DMS114 treated with DMSO at 0.1 percent for 48 hours (cell line): ENCODE measurements around the gene TRPC1.
"Not testable (repeated sequence)": the region's sequence is repeated elsewhere in the genome, so short reads cannot be mapped to it uniquely, and the experiment has no call there.

Experiments
- DNase-seq: peaks from one replicate; lab custom pipeline; 2025; ENCODE audit not compliant: unreplicated experiment; lab: John Stamatoyannopoulos, UW

Gene TRPC1

DNA sequence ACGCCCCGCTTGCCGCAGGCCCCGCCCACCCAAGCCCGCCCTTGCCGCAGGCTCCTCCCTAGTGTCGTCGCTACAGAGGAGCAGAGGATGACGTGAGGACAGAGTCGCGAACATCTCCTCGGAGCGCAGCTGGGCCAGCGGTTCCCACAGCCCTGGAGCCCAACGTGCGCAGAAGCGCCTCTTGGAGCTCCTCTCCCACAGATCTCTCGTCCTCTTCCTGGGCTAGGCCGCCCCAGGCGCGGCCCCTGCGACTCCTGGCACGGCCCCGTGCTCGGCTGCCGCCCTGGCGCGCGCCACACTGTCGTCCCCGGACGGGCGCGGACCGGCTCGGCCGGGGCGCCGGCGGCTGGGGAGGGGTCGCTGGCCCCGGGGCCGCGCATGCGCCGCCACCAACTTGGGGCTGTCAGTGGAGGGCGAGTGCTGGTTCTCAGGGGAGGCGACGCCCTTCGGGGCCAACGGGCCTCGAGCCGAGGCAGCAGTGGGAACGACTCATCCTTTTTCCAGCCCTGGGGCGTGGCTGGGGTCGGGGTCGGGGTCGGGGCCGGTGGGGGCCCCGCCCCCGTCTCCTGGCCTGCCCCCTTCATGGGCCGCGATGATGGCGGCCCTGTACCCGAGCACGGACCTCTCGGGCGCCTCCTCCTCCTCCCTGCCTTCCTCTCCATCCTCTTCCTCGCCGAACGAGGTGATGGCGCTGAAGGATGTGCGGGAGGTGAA lies at the start of gene TRPC1:
Gene TRPC1 (plus strand): TSS at position 67 of the 714 bp plus-strand sequence. CDS start 526 bp downstream, at position 593.
- DNase-seq, result no peak

DNA sequence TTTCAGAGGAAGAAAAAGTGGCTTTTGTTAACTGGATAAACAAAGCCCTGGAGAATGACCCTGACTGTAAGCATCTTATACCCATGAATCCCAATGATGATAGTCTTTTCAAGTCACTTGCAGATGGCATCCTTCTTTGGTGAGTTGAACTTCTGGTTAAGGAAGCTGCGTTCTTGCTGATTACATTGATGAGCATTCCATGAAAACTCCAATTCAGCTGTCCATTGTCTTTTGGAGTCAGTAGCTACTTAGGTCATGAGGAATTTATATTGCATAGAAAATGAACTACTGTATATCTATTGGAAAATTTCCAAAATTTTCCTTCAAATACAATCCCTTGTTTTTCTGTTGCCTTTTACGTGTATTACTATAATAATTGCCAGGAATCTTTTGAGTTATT lies 47.7 kb upstream of the TRPC1 start:
- DNase-seq, result no peak

DNA sequence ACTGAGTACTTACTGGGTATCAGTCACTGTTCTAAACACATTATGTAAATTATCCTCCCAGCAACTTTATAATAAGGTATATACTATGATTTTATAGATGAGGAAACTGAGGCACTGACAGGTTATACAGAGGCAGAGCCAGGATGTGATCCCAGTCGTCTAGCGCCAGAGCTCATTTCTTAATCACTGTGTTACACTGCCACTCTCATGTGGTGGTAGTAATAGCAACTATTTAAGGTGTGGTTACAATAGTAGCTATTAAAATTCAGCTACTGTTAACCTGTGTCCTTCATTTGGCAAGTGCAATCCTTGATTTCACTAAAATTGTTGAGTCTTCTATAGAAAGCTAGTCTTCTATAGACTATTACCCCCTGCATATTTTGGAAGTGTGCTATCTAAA lies 43.1 kb upstream of the TRPC1 start:
- no peak for DNase-seq

DNA sequence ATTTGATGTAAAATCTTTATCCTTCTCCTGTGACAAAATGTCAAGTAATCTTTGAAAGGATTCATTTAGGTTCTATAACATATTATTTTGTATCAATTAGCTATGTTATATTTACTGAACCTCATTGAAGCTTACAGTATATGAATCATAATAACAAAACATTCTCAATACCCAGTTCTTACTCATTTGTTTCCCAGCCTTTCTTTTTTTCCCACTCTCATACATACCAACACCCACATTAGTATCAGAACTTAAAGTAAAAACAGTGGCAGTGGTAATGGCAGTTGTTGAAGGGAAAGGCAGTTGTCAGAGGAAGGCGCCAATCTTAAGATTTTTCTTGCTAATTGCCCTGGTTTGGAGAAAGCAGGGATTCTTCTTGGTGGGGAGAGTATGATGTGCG lies 33.2 kb upstream of the TRPC1 start:
- DNase-seq, result no peak

DNA sequence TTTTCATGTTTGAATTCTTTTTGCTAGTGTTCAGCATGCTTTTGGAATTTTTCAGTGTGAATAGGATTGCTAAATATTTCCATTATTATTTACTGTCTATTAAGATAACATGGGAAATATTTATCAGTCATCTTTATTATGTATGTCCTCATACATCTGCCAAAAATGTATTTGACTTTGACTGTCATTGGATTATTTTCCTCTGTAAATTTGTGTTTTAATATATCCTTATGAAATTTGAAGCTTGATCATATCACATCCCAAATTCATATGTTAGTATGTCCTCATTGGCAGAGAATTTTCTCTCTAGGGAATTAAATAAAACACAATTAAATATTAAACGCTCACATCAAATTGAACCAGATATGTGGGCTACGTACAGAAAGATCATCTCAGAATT lies 32.3 kb upstream of the TRPC1 start:
- no peak for DNase-seq

DNA sequence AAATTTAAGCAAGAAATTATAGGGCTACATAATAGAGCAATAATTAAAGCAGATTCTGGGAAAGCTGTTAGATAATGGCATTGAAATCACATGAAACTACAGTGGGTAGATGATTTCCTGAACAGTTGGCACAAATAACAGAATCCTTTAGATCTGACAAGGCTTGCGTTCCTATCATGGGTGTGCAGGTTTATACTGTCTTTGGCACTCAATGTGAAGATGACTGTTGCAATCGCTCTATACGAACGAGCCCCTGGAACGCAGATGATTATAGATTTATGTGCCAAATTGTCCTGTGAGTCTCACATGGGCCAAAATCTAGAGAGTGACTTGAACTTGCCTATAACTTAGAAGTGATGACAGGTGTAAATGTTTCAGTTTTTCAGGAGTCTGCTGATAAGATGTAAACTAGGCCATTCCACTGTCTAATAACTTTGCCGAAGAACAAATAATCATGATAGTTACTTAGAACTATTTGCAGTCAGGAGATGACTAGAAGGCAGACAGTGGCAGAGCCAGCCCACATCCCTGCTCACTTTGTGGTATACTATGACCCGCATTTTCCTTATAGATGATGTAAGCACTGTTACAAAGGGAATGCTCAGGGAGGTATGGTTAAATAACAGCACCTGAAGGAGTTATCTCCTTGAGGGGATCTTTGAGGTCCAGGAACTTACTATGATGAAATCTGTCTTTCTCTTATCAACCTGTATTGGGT lies 30.5 kb upstream of the TRPC1 start:
- DNase-seq, result no peak

DNA sequence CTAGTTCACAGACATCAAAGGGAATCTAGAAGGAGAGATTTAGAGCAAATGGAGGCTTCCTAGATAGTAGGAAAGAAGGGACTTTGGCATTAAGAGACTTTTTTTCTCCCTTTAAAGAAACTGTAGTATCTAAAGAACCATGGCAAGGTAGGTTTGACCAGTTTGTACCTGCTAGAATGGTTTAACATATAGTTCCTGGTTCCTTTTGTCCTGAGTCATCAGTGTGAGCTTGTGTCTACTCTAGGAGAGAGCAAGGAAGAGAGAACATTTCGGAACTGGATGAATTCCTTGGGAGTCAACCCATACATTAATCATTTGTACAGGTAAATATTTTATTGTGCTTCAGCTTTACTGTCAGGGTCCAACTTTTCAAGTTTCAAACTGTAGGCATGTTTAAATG lies 29.6 kb upstream of the TRPC1 start:
- no peak for DNase-seq

DNA sequence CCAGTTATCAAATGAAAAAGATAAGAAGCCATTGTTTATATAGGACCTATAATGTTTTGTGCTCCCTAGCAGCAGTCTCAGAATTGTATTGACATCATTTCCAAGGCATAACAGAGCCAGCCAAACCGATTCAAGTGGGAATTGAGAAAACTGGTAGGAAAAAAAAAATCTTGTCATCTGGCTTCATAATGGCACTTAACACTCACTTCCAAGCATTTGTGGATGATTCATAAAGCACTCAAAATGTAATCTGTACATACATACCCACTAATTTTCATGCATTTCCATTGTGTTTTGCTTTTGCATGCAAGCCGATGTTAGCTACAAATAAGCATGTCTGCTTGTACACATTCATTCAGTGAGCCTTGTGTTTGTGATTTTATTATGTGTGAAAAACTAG lies 18.6 kb upstream of the TRPC1 start:
- DNase-seq, result no peak

DNA sequence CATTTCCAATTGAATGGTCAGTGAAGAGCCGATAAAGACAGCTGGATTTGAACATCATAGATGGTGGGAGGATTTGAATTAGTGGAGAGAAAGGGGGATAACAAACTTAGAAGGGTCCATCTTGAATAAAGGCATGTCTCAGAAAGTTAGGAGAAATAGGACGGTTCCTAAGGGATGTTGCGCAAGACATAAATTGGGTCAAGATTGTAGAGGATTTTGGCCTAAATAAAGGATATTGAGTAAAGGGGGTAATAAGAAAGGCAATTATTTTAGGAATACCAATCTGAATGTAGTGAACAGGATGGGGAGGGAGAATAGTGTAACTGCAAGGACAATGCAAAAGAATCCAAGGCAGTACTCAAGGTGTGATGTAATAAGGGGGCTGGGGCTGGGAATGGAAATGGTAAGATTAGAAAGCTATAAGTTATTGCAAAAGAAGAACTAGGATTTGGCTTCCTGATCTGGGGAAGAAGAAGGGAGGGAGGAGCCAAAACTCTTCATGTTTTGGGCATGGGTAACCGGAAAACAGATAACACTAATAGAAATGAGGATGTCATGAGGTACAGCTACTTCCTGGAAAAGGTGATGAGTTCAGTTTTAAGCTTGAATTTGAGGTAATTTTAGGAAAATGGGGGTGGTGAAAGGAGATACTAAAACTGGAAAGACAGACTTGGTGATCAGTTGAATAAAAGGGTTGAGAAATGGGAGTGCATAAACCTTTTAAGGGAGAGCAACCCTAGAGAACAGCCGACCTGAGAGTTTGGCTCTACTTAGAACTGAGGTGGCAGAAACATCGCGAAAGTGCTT lies 17.3 kb upstream of the TRPC1 start:
- no peak for DNase-seq

DNA sequence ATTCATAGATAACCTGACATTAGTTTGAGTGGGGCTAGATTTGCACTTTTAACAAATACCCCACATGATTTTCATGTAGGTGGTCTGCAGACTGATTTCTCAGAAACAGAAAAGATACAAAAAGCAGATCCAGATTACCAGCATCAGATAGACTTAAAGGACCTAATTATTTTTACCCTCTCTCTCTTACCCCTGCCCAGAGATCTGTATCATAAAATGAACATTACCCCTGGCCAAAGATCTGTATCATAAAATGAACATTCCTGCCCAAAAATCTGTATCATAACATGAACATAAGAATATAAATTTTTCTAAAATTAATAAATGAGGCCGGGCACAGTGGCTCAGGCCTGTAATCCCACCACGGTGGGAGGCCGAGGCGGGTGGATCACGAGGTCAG lies 14.6 kb upstream of the TRPC1 start:
- DNase-seq, result no peak

DNA sequence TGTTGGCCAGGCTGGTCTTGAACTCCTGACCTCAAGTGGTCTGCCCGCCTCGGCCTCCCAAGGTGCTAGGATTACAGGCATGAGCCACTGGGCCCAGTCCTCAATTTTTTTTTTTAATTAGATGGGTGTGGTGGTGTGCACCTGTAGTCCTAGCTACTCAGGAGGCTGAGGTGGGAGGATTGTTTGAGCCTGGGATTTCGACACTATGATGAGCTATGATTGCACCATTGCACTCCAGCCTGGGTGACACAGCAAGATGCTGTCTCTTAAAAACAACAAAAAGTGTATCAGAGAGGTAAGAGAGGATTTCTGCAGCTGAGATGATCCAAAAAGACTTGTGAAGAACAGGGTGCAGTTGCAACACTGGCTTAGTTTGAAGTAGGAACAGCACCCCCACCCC lies 9.0 kb upstream of the TRPC1 start:
- DNase-seq, result not testable (repeated sequence)

DNA sequence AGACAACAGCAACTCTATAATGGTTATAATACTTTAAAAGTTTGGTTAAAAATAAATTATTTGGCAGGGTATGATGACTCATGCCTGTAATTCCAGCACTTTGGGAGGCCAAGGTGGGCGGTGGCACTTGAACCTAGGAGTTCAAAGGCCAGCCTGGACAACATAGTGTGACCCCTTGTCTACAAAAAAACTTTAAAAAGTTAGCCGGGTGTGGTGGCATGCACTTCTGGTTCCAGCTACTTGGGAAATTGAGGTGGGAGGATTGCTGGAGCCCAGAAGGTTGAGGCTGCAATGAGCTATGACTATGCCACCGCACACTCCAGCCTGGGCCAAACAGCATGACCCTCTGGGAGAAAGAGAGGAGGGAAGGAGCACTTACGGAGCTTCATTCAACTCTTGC lies 7.7 kb upstream of the TRPC1 start:
- DNase-seq, result no peak

DNA sequence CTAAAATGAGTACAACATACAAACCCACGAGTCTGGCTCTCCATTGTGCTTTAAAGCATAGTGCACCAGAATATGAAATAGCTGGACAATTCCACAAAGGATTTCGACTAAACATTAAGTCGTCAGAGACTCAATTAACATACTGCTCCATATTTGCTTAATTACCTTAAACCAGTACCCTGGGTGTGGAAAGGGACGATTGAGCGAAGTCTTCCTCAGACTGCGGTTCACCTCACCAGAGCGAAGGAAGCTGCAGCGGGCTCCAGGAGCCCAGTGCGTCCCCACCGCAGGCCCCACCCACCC lies 218 bp upstream of the TRPC1 start:
- DNase-seq, result peak; percentile 37

DNA sequence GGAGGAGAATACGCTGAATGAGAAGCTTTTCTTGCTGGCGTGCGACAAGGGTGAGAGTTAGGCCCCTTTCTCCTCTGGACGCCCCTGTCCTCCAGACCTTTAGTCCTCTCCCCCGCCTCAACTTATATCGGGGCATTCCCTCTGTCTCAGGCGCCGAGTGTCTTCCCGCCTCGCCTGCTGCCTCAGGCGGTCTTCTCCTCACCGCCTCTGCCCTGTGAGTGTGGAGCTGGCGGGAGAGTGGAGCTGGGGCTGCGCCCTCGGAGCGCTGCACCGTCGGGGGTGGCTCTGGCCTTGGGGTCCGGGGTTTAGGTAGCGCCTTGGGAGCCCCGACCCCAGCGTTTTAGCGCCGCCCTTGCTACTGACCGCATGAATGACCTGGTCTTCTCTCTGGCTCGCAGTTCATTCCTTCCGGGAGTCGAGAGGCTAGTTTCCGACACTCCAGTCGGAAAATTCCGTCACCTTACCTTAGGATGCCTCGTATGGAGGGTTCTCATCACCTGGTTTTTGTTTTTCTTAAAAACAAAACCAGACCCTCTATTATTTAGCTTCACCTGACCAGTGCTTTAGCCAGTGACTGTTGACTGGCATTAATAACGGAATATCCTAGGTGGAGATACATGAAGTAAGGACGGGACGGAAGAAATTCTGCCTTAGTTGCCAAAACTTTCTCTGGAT lies 985 bp downstream of the TRPC1 start:
- peak; percentile 5 for DNase-seq

DNA sequence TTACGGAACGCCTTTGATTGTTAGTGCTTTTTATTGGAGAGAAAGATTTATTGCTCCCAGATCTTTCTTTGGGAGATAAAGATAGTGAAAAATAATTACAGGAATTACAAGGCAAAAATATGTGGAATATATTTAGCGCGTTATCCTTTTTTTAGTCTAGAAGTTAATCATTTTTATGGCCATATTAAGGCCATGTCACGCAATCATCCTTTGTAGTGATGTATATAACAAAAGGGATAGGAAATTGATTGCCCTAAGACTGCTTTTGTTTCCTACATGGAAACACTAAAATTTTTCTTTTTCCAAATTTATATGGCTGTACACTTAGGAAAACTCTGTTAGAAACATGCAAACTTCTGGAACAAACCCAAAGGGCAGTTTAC lies 1.5 kb downstream of the TRPC1 start:
- DNase-seq, result no peak

DNA sequence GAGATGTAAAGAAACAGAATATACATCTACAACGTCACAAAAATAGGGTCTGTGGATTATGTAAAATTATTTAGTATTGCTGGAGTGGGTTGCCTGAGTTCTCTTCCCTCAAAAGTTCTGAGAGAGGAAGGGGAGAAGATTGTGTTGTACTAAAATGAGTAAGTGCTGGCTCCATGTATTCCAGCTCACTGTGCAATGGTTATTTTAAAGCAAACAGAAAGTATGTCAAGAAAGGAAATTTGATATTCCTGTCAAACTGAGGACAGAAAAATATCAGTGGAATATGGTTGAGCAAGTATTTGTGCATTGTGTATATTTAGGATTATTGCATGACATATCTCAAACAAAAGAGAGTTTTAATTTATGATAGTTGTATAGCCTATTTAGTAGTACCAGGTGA lies 2.2 kb downstream of the TRPC1 start:
- no peak for DNase-seq

DNA sequence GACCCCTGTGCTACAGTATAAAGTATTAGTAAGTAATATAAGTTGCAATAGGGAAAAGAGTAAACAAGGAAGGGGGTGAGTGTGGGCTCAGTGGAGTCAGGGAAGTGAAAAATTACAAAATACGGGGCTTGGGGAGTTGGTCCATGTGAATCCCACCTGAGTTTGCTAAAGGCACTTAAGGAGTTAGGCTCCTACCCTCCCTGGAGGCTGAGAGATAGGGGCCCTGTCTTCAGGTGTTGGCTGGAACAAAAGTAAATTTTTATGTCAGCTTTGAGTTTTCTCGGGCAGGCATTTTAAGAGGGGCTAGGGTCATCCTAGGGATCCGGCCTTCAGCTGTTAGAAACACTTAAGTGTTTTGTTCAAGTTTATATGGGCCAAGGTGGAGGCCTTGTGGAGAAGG lies 8.2 kb downstream of the TRPC1 start:
- no peak for DNase-seq

DNA sequence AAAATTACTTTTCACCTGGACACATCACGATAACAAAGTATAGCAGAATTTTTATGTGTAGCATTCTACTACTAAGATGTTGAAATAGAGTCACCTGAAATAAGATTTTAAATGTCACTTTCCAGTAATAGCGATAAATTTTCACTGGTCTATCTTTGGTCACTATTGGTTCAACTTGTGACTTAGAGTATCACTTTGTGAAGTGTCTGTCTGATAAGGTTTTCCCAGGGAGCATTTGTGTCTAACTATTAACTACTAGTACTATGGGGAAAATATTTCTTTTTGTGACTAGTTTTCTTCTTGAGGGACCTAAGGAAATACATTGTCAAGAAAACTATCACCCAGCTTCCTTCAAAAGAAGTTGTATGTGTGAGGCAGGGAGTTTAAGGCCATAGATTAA lies 11.0 kb downstream of the TRPC1 start:
- DNase-seq, result no peak

DNA sequence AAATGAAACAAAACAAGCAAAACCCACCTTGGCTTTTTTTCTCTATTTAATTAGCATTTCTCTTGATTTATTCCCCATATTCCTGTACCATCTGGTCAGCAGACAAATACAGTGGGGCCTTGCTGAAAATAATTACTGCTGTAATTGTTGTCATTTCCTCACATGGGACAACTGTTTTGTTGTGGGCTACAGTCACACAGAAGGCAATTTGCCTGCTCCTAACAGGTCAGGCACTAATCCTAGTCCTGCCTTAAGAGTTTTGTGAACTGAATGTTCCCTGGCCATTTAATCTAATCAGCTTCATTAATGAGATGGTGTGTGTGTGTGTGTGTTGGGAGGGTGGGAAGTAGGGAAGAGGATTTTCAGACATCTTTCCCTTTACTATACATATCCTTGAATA lies 11.6 kb downstream of the TRPC1 start:
- no peak for DNase-seq

DNA sequence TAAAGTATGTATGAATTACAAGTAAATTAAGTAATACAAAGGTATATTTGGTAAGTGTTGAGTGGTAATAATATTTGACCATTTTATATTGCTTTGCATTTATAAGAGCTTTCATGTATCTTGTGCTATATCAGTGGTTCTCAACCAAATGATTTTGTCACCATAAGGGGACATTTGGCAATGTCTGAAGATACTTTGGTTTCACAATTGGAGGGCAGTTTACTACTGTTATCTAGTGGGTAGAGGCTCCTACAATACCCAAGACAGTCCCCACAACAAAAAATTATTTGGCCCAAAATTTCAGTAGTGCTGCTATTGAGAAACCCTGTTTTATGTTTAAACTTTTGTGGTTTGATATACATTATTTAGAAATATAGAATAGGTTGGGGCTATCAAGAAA lies 14.6 kb downstream of the TRPC1 start:
- DNase-seq, result no peak

DNA sequence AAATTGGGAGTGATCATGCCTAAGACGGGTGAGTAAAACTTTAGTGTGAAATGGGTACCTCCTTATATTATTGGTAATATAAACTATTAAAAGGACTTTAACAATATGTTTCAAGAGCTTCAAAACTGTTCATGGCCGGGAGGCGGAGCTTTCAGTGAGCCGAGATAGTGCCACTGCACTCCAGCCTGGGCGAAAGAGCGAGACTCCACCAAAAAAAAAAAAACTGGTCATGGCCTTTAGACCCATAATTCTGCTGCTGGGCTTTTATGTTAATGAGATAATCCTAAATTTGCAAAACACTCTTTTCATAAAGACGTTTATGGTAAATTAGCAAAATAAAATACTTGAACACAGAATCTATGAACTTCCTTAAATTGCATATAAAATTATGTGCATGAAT lies 22.8 kb downstream of the TRPC1 start:
- no peak for DNase-seq

DNA sequence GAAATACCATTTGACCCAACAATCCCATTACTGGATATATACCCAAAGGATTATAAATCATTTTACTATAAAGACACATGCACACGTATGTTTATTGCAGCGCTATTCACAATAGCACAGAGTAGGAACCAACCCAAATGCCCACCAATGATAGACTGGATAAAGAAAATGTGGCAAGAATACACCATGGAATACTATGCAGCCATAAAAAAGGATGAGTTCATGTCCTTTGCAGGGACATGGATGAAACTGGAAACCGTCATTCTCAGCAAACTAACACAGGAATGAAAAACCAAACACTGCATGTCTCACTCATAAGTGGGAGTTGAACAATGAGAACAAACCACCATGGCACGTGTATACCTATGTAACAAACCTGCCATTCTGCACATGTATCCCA lies 26.7 kb downstream of the TRPC1 start:
- not testable (repeated sequence) for DNase-seq
